HFF-Myc (cell line): ENCODE measurements around the gene RNF32.

Experiments used
- DNase-seq: peaks from one replicate; pipeline ENCODE4 v3.0.0-alpha.2; 2011; ENCODE audit warnings: low read depth; ENCODE audit errors: extremely low read depth
- H3K4me3 ChIP-seq: replicated peaks from 2 replicates; pipeline ENCODE4 v1.5.1; 2011; ENCODE audit warnings: low read depth, mild to moderate bottlenecking, control low read depth, low read length
- TF ChIP-seq, protein P1 (sequence below): IDR thresholded peaks from 2 replicates; pipeline ENCODE4 v1.5.1; 2012; ENCODE audit warnings: mild to moderate bottlenecking, low read depth, low read length, control low read depth; ENCODE audit errors: missing control alignments

The RNF32 gene

DNA sequence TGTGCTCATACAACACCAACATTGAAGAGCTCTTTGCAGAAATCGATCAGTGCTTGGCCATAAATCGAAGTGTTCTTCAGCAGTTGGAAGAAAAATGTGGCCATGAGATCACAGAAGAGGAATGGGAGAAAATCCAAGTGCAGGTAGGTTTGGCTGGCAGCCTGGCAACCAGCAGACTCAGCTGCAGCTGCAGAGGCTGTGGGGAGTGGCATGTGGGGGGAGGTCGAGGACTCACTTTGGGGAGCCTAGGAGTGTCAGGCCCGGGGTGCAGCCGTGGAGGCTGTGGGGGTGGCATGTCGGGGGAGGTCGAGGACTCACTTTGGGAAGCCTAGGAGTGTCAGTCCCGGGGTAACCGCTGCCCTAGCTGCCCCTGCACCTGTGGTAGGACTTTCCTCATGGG, 35.1 kb downstream of the RNF32 start:
- TF ChIP-seq, protein P1, sequence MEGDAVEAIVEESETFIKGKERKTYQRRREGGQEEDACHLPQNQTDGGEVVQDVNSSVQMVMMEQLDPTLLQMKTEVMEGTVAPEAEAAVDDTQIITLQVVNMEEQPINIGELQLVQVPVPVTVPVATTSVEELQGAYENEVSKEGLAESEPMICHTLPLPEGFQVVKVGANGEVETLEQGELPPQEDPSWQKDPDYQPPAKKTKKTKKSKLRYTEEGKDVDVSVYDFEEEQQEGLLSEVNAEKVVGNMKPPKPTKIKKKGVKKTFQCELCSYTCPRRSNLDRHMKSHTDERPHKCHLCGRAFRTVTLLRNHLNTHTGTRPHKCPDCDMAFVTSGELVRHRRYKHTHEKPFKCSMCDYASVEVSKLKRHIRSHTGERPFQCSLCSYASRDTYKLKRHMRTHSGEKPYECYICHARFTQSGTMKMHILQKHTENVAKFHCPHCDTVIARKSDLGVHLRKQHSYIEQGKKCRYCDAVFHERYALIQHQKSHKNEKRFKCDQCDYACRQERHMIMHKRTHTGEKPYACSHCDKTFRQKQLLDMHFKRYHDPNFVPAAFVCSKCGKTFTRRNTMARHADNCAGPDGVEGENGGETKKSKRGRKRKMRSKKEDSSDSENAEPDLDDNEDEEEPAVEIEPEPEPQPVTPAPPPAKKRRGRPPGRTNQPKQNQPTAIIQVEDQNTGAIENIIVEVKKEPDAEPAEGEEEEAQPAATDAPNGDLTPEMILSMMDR: no peak
- DNase-seq: no peak
- no peak overlapping the region for H3K4me3 ChIP-seq

DNA sequence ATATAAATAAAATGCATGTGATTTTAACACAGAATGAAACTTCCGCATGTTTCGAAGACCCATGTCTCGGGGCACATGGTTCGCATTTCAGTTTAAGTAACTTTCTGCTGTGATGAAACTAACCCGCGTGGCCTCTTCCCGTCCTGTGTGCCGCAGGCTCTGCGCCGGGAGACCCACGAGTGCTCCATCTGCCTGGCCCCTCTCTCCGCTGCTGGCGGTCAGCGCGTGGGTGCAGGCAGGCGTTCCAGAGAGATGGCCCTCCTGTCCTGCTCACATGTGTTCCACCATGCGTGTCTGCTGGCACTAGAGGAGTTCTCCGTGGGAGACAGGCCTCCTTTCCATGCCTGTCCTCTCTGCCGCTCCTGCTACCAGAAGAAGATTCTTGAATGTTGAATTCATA, 35.7 kb downstream of the RNF32 start:
- TF ChIP-seq, protein P1: no peak
- no peak overlapping the region for H3K4me3 ChIP-seq
- DNase-seq: no peak

DNA sequence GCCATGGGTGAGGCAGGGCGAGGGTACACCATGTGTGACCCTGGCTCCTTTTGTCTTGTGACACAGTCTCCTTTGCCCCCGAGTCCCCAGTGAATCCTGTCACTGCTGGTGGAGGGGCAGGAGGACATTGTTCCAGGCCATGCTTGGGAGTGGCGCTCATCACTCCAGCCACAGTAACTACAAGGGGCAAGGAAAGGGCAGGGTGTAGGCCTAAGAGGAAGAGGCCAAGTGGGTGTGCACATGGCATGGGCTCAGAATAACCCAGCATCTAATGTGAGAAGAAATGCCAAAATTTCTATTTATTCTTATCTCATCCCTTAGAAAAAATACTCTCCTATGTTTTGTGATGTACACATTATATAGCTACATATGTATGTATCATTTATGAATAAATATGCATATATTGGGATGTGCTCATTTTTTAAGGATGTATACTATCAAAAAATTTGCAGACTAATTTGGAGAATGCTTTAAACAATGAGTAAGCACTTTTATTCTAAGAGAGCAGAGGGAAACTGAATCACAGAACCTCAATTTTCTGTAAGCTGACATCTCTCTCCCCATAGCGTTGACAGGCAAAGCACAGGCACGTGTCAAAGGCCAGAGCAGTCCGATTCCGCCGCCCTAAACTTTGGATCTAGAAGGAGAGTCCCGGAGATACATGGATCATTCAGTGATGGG, 36.9 kb downstream of the RNF32 start:
- H3K4me3 ChIP-seq: no peak overlapping the region
- TF ChIP-seq, protein P1: no peak

DNA sequence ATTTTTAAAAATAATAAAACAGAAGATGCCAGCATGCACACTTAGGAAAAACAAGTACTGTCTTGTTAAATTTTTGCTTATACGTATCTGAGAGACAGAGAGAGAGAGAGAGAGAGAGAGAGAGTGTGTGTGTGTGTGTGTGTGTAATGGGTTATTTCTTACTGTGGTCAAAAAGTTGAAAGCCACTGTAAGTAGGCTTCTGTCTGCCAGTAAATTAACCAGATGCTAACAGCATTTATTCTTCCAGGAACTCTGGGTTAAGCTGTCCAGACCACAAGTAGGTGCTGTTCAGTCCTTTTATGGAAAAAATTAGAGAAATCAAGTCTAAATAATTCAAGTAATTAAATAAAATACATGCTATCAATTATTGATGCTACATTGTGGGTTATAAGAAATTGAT, 39.7 kb downstream of the RNF32 start:
- no peak for DNase-seq
- TF ChIP-seq, protein P1: no peak
- no peak overlapping the region for H3K4me3 ChIP-seq

More for the DNA sequence above, 36.9 kb downstream of the RNF32 start:
- DNase-seq: no peak

DNA sequence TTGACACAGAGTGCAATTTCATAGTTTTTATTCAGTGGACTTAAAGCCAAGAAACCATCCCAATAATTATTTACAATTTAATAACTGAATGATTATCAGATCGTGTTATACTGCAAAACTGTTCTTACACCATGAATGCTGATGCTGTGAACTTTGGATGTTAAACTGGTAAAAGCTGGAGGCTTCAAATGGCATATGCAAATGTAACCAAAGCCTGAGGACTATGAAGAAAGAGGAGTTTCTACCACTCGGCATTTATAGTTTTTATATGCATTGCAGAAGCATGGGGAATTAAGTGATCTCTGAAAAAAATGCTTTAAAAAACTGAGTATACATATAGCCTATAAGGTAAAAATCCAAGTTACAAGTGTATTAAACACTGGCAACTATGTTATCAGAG, 42.4 kb downstream of the RNF32 start:
- no peak overlapping the region for H3K4me3 ChIP-seq
- TF ChIP-seq, protein P1: no peak
- DNase-seq: no peak

DNA sequence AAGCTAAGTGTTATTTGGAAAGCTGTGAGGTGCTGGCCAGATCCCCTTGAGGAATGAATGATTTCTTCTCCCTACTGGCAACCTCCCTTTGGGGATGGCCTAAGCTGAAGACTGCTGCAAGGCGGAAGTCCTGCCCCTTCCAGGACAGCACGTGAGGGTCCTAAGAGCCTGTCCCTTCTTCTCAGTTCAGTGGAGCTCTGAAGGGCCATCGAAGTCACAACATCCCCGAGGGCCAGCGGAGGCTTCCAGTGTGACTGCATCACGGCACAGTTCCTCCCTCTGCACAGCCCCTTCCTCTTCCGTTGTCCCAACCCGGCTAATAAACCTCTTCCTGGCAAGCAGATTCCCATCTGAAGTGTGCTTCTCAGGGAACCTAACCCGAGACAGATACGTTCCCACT, 43.7 kb downstream of the RNF32 start:
- TF ChIP-seq, protein P1: no peak
- H3K4me3 ChIP-seq: no peak overlapping the region
- DNase-seq: no peak

DNA sequence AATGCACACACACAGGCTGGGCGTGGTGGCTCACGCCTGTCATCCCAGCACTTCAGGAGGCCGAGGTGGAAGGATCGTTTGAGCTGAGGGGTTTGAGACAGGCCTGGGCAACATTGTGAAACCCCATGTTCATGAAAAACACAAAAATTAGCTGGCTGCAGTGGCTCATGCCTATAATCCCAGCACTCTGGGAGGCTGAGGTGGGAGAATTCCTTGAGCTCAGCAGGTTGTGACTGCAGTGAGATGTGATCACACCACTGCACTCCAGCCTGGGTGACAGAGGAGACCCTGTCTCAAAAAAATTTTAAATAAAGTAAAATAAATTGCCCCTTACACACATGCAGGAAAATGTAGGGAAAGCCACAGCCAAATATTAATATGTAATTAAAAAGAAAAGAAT, 44.1 kb downstream of the RNF32 start:
- TF ChIP-seq, protein P1: no peak
- no peak overlapping the region for H3K4me3 ChIP-seq
- no peak for DNase-seq
